Adrenal gland (tissue), 12 donors: Measurements from ENCODE around the gene ABI1. TPM values are rescaled to one million over a fixed set of nuclear protein-coding genes. Genes with fewer than 3 reads are reported as not detected.

ENCODE experiments used
- DNase-seq, 7 donors: peaks; one replicate each; pipeline ENCODE4 v3.0.0-alpha.2; 2019 to 2020
- H3K27ac ChIP-seq, 5 donors: fragments of 200-600 bp; sonication (generic) in 4 of 5; 1 replicate in 3 of 5; 2 replicates in 2 of 5; pipeline versions ENCODE4 v1.5.1 to v1.8.0; 2016 to 2020; ENCODE audit warnings: mild to moderate bottlenecking in 1 of 5
- H3K27me3 ChIP-seq: fragments of 200-600 bp; 2 replicates; pipeline ENCODE4 v1.8.0; 2021
- H3K36me3 ChIP-seq, 2 donors: fragments of 200-600 bp; replicated peaks in 1 of 2; 1 replicate in 1 of 2; 2 replicates in 1 of 2; pipeline versions ENCODE4 v1.5.1 to v1.8.0; 2018 to 2022
- H3K4me1 ChIP-seq, 2 donors: fragments of 200-600 bp; replicated peaks in 1 of 2; 1 replicate in 1 of 2; 2 replicates in 1 of 2; pipeline versions ENCODE4 v1.5.1 to v1.8.0; 2018 to 2021
- H3K4me3 ChIP-seq, 4 donors: fragments of 200-600 bp; sonication (generic) in 3 of 4; one replicate each; pipeline ENCODE4 v1.5.1; 2016 to 2018
- H3K9me3 ChIP-seq, 3 donors: fragments of 200-600 bp; sonication (generic) in 1 of 3; replicated peaks in 1 of 3; 1 replicate in 2 of 3; 2 replicates in 1 of 3; pipeline versions ENCODE4 v1.5.1 to v1.8.0; 2016 to 2021
- CTCF ChIP-seq, 6 experiments: fragments of 450-650 bp in 4 of 6; fragments of 200-600 bp in 2 of 6; sonication (generic) in 1 of 6; IDR thresholded peaks; 1 replicate in 5 of 6; 2 replicates in 1 of 6; pipeline versions ENCODE4 v1.5.1 to v1.8.0; 2016 to 2021; ENCODE audit warnings: antibody characterized with exemption in 6 of 6, mild to moderate bottlenecking in 2 of 6, moderate library complexity in 1 of 6
- POLR2A ChIP-seq, 2 donors: fragments of 450-650 bp; IDR thresholded peaks; one replicate each; pipeline ENCODE4 v1.6.1; 2017; ENCODE audit warnings: antibody characterized with exemption in 2 of 2, mild to moderate bottlenecking in 2 of 2, moderate library complexity in 1 of 2
- WGBS, 4 donors: extraction: QIAGEN DNeasy Blood & Tissue Kit in 2 of 4; methylation state at CpG; one replicate each; pipeline versions ENCODE4 v1.1.5 to v1.1.7; 2013 to 2017; 5-methylcytosine and 5-hydroxymethylcytosine counted together
- intact Hi-C, 2 donors: fragments of 100-400 bp; cut with DNase I; formaldehyde crosslinking; loops; one replicate each; pipeline versions ENCODE4 v1.14.1 to v1.15.0; 2022 to 2023
- polyA plus RNA-seq, 3 donors: library from polyadenylated mRNA; stranded (reverse); fragments of 200-250 nt in 2 of 3; fragments of 350-450 nt in 1 of 3; fragmentation: Illumina TruSeq in 1 of 3; extraction: RNeasy Lipid Tissue Mini Kit (QIAGEN cat#74804) in 1 of 3; gene quantifications; one replicate each; pipeline ENCODE4 v1.2.3, GENCODE V29; 2013 to 2014
- total RNA-seq, 9 donors: library from RNA; depleted of rRNA in 4 of 9; stranded (reverse); fragments of >200 nt in 4 of 9; fragments of 120-200 nt in 1 of 9; fragmentation: NEBNext Ultra II Directional in 1 of 9; extraction: Animal tissue kit (Norgen Biotek cat#: 25700) in 1 of 9; gene quantifications; one replicate each; pipeline versions ENCODE4 v1.1.0 to v1.2.4, GENCODE V29; 2013 to 2023
- donor health status: healthy with polysubstance abuse.
- donor health status: Bipolar disorder and iron deficiency.
- donor health status: DM: yes; HTN: yes; CAD: no.
- donor health status: DM: no; HTN: no; CAD: no.
- donor health status: DM: no; HTN: no; CAD: no.
- donor health status: DM: yes; HTN: yes; CAD: no.

ABI1 gene
- total and polyA plus RNA-seq, 12 donors: 13.3 to 38.9 (median 31.1) TPM

GRCh38 chr10:26804418-26805393 is 56.1 kb downstream of the ABI1 start:
- H3K36me3 ChIP-seq: no peaks in the 10 kb centered on the region
- WGBS, 4 donors: 72 to 81% (median 78%) methylated on average over 4 of the region's 4 CpGs
- no peaks in the 10 kb centered on the region for H3K27me3 ChIP-seq
- H3K4me3 ChIP-seq: no peak overlapping the region
- H3K9me3 ChIP-seq: no peaks in the 10 kb centered on the region
- DNase-seq: no peak
- H3K4me1 ChIP-seq: peaks cover 12 to 24% of the 10 kb centered on the region in 2 donors
- no peak for TF ChIP-seq CTCF (IDR thresholded peaks at IDR 0.05)
- TF ChIP-seq POLR2A (IDR thresholded peaks at IDR 0.05): no peak
- intact Hi-C loops: no loop called here
- H3K27ac ChIP-seq: no peak overlapping the region

GRCh38 chr10:26803849-26804248 is 56.9 kb downstream of the ABI1 start:
- Histone ChIP-seq H3K4me1 (peaks cover 12 to 24% of the 10 kb centered on the region in 2 donors), H3K4me3 (no peak overlapping the region)
- 93 to 98% (median 95%) methylated on average over 4 of the region's 4 CpGs for WGBS, 4 donors

GRCh38 chr10:26802527-26802926 is 58.2 kb downstream of the ABI1 start:
- WGBS, 4 donors: 86 to 96% (median 94%) methylated on average over 3 of the region's 3 CpGs
- no peak for DNase-seq
- Histone ChIP-seq H3K4me1 (peaks cover 12 to 24% of the 10 kb centered on the region in 2 donors), H3K4me3 (no peak overlapping the region), H3K27ac (no peak overlapping the region), H3K27me3 (no peaks in the 10 kb centered on the region), H3K9me3 (no peaks in the 10 kb centered on the region), H3K36me3 (no peaks in the 10 kb centered on the region)
- no peak for TF ChIP-seq CTCF (IDR thresholded peaks at IDR 0.05)
- no peak for TF ChIP-seq POLR2A (IDR thresholded peaks at IDR 0.05)
- intact Hi-C loops: no loop called here

More at GRCh38 chr10:26803849-26804248, 56.9 kb downstream of the ABI1 start:
- intact Hi-C loops: no loop called here
- Histone ChIP-seq H3K9me3 (no peaks in the 10 kb centered on the region), H3K27ac (no peak overlapping the region), H3K36me3 (no peaks in the 10 kb centered on the region), H3K27me3 (no peaks in the 10 kb centered on the region)
- TF ChIP-seq POLR2A (IDR thresholded peaks at IDR 0.05): no peak
- TF ChIP-seq CTCF (IDR thresholded peaks at IDR 0.05): no peak
- DNase-seq: no peak

GRCh38 chr10:26801831-26802230 is 58.9 kb downstream of the ABI1 start:
- 72 to 85% (median 84%) methylated on average over 3 of the region's 3 CpGs for WGBS, 4 donors
- Histone ChIP-seq H3K9me3 (no peaks in the 10 kb centered on the region), H3K36me3 (no peaks in the 10 kb centered on the region), H3K4me1 (peaks cover 12 to 24% of the 10 kb centered on the region in 2 donors), H3K4me3 (no peak overlapping the region), H3K27me3 (no peaks in the 10 kb centered on the region), H3K27ac (no peak overlapping the region)
- intact Hi-C loops: no loop called here
- DNase-seq: no peak
- TF ChIP-seq POLR2A (IDR thresholded peaks at IDR 0.05) (no peak), CTCF (IDR thresholded peaks at IDR 0.05) (no peak)
